Calu3 (cell line): Measurements from ENCODE around the gene ZIM2. TPM values are rescaled to one million over a fixed set of nuclear protein-coding genes. Genes with fewer than 3 reads are reported as not detected.

Experiments used
- BruUV-seq: library from RNA; stranded (reverse); fragments of 400-500 nt; replicated peaks from 2 replicates; lab custom pipeline; 2021; lab: Mats Ljungman, UMichigan
- CTCF ChIA-PET: fragments of 300-600 bp; sonication (Branson Sonifier 250); formaldehyde crosslinking; loops from one replicate; lab custom pipeline; 2022; ENCODE audit warnings: antibody characterized with exemption; lab: Charles Lee
- DNase-seq: peaks from one replicate; pipeline ENCODE4 v3.0.0; 2022
- H3K27ac Mint-ChIP-seq: one replicate; pipeline ENCODE4 v1.8.0; 2022; ENCODE audit warnings: mixed read lengths; ENCODE audit not compliant: unreplicated experiment
- H3K27me3 Mint-ChIP-seq: one replicate; pipeline ENCODE4 v1.8.0; 2022; ENCODE audit warnings: mixed read lengths; ENCODE audit not compliant: unreplicated experiment
- H3K36me3 Mint-ChIP-seq: one replicate; pipeline ENCODE4 v1.8.0; 2022; ENCODE audit warnings: mild to moderate bottlenecking, moderate library complexity, mixed read lengths; ENCODE audit not compliant: insufficient read depth, unreplicated experiment
- H3K4me1 Mint-ChIP-seq: one replicate; pipeline ENCODE4 v1.8.0; 2022; ENCODE audit warnings: mild to moderate bottlenecking, low read depth, mixed read lengths; ENCODE audit not compliant: unreplicated experiment
- H3K4me3 Mint-ChIP-seq: one replicate; pipeline ENCODE4 v1.8.0; 2022; ENCODE audit warnings: mild to moderate bottlenecking, low read depth, moderate library complexity, mixed read lengths; ENCODE audit not compliant: unreplicated experiment
- H3K9me3 Mint-ChIP-seq: one replicate; pipeline ENCODE4 v1.8.0; 2022; ENCODE audit warnings: low read depth, mixed read lengths; ENCODE audit not compliant: unreplicated experiment
- CTCF ChIP-seq: fragments of 200-600 bp; IDR thresholded peaks from one replicate; pipeline ENCODE4 v1.8.0; 2022; ENCODE audit warnings: antibody characterized with exemption; ENCODE audit not compliant: unreplicated experiment
- intact Hi-C: fragments of 100-400 bp; cut with micrococcal nuclease; formaldehyde crosslinking; loops from one replicate; pipeline ENCODE4 v1.10.0; 2022; ENCODE audit not compliant: unreplicated experiment
- total RNA-seq: library from RNA; stranded (reverse); gene quantifications from 2 replicates; pipeline ENCODE4 v1.2.3, GENCODE V29; 2022

Gene ZIM2
- total RNA-seq, 1 experiment from 2014 or later = not detected

- Mint-ChIP-seq H3K4me1 (no peaks in the 10 kb centered on the region), H3K27ac (no peak overlapping the region), H3K9me3 (peaks cover 19% of the 10 kb centered on the region), H3K4me3 (no peak overlapping the region), H3K36me3 (no peaks in the 10 kb centered on the region), H3K27me3 (no peaks in the 10 kb centered on the region)
- no peak for DNase-seq
- intact Hi-C loops = no loop called here
- BruUV-seq = no TSS peak
- CTCF ChIA-PET = no interaction called here
- TF ChIP-seq CTCF = no peak
These were observed 107.5 kb downstream of the ZIM2 start for GRCh38 chr19:56732976-56733375.

- Mint-ChIP-seq H3K4me1 (no peaks in the 10 kb centered on the region), H3K4me3 (no peak overlapping the region), H3K9me3 (peaks cover 21% of the 10 kb centered on the region), H3K27ac (no peak overlapping the region), H3K27me3 (no peaks in the 10 kb centered on the region), H3K36me3 (no peaks in the 10 kb centered on the region)
- DNase-seq = no peak
- TF ChIP-seq CTCF = no peak
- intact Hi-C loops = no loop called here
- CTCF ChIA-PET = interaction anchor here (0.6 kb wide), 1 partner anchor 720 kb away, joined by 5 read pairs; no protein-coding TSS in a partner anchor
- BruUV-seq = no TSS peak
These were observed 112.8 kb downstream of the ZIM2 start for GRCh38 chr19:56727677-56728076.

- H3K36me3 Mint-ChIP-seq = no peaks in the 10 kb centered on the region
- intact Hi-C loops = no loop called here
- BruUV-seq = no TSS peak
- TF ChIP-seq CTCF = no peak
- DNase-seq = no peak
- no peak overlapping the region for H3K27ac Mint-ChIP-seq
- CTCF ChIA-PET = no interaction called here
- H3K4me1 Mint-ChIP-seq = no peaks in the 10 kb centered on the region
- H3K27me3 Mint-ChIP-seq = no peaks in the 10 kb centered on the region
- no peak overlapping the region for H3K4me3 Mint-ChIP-seq
- H3K9me3 Mint-ChIP-seq = peaks cover 26% of the 10 kb centered on the region
These were observed 114.6 kb downstream of the ZIM2 start for GRCh38 chr19:56725829-56726424.

Other genes with a start within 250 kb of the ZIM2 start
- 1.7 and 1.8 TPM in 2 replicates for gene ZNF71, start 245.4 kb downstream of the ZIM2 start, total RNA-seq
- gene SMIM17, start 197.6 kb downstream of the ZIM2 start, total RNA-seq = not detected in 2 replicates
- gene ZNF835, start 169.0 kb downstream of the ZIM2 start, total RNA-seq = not detected in 2 replicates
- 0.09 TPM in 1 of 2 replicates, not detected in the other for gene PEG3, start within 50 bp of the ZIM2 start, total RNA-seq